Lower lobe of right lung (tissue), 2 donors: ENCODE data around the gene LRP1B. TPM values are rescaled to one million over a fixed set of nuclear protein-coding genes. Genes with fewer than 3 reads are reported as not detected.

Source experiments
- ATAC-seq, 2 donors: fragments of 200-7000 bp; cut with Tn5 transposase; one replicate each; pipeline ENCODE4 v1.9.1; 2020 to 2022; ENCODE audit warnings: mild to moderate bottlenecking in 2 of 2, moderate library complexity in 2 of 2
- DNase-seq: peaks from one replicate; pipeline ENCODE4 v3.0.0-alpha.2; 2020
- H3K27ac ChIP-seq: fragments of 200-600 bp; one replicate; pipeline ENCODE4 v1.8.0; 2022
- H3K27me3 ChIP-seq: fragments of 200-600 bp; one replicate; pipeline ENCODE4 v1.8.0; 2022; ENCODE audit warnings: low read depth
- H3K36me3 ChIP-seq: fragments of 200-600 bp; one replicate; pipeline ENCODE4 v1.8.0; 2022; ENCODE audit warnings: mild to moderate bottlenecking
- H3K4me1 ChIP-seq: fragments of 200-600 bp; one replicate; pipeline ENCODE4 v1.8.0; 2022
- H3K4me3 ChIP-seq: fragments of 200-600 bp; one replicate; pipeline ENCODE4 v1.8.0; 2022; ENCODE audit warnings: mild to moderate bottlenecking
- H3K9me3 ChIP-seq: fragments of 200-600 bp; one replicate; pipeline ENCODE4 v1.8.0; 2022
- CTCF ChIP-seq: fragments of 200-600 bp; IDR thresholded peaks from one replicate; pipeline ENCODE4 v1.8.0; 2022; ENCODE audit warnings: antibody characterized with exemption, mild to moderate bottlenecking
- intact Hi-C: fragments of 100-400 bp; cut with DNase I; formaldehyde crosslinking; loops from one replicate; pipeline ENCODE4 v1.11.0; 2022
- total RNA-seq: library from RNA; stranded (reverse); fragmentation: NEBNext Ultra II Directional; extraction: Animal tissue kit (Norgen Biotek cat#: 25700); gene quantifications from one replicate; pipeline ENCODE4 v1.2.1, GENCODE V29; 2021
- donor health status: DM: no; HTN: yes; CAD: no; lungs with severe emphysema.

Gene LRP1B
- total RNA-seq, 1 donor from 2014 or later: 0.09 TPM

- no peaks in the 10 kb centered on the region for H3K4me1 ChIP-seq
- H3K4me3 ChIP-seq: no peak overlapping the region
- no peak for ATAC-seq
- DNase-seq: no peak
- H3K9me3 ChIP-seq: no peaks in the 10 kb centered on the region
- intact Hi-C loops: no loop called here
- H3K27me3 ChIP-seq: no peaks in the 10 kb centered on the region
- no peaks in the 10 kb centered on the region for H3K36me3 ChIP-seq
- no peak for TF ChIP-seq CTCF
- H3K27ac ChIP-seq: no peak overlapping the region
Measured at GRCh38 chr2:141517852-141518421, 612.9 kb downstream of the LRP1B start.

GRCh38 chr2:141517180-141517851, 613.5 kb downstream of the LRP1B start:
- ATAC-seq (no peak), DNase-seq (no peak)
- TF ChIP-seq CTCF: no peak

GRCh38 chr2:141515931-141516330, 614.9 kb downstream of the LRP1B start:
- Histone ChIP-seq H3K9me3 (no peaks in the 10 kb centered on the region), H3K27me3 (no peaks in the 10 kb centered on the region), H3K27ac (no peak overlapping the region), H3K4me3 (no peak overlapping the region), H3K4me1 (no peaks in the 10 kb centered on the region), H3K36me3 (no peaks in the 10 kb centered on the region)
- intact Hi-C loops: no loop called here
- ATAC-seq: no peak
- no peak for DNase-seq
- no peak for TF ChIP-seq CTCF

More at GRCh38 chr2:141517180-141517851, 613.5 kb downstream of the LRP1B start:
- Histone ChIP-seq H3K4me1 (no peaks in the 10 kb centered on the region), H3K36me3 (no peaks in the 10 kb centered on the region), H3K27ac (no peak overlapping the region), H3K9me3 (no peaks in the 10 kb centered on the region), H3K4me3 (no peak overlapping the region), H3K27me3 (no peaks in the 10 kb centered on the region)
- intact Hi-C loops: no loop called here

- Histone ChIP-seq H3K4me1 (no peaks in the 10 kb centered on the region), H3K4me3 (no peak overlapping the region), H3K36me3 (no peaks in the 10 kb centered on the region), H3K27ac (no peak overlapping the region), H3K9me3 (no peaks in the 10 kb centered on the region), H3K27me3 (no peaks in the 10 kb centered on the region)
- DNase-seq (no peak), ATAC-seq (no peak)
- intact Hi-C loops: no loop called here
- TF ChIP-seq CTCF: no peak
Measured at GRCh38 chr2:141513853-141514252, 617.0 kb downstream of the LRP1B start.

GRCh38 chr2:141508806-141509595, 621.8 kb downstream of the LRP1B start:
- Histone ChIP-seq H3K4me3 (no peak overlapping the region), H3K4me1 (no peaks in the 10 kb centered on the region), H3K27me3 (no peaks in the 10 kb centered on the region), H3K36me3 (no peaks in the 10 kb centered on the region), H3K9me3 (no peaks in the 10 kb centered on the region), H3K27ac (no peak overlapping the region)
- DNase-seq: no peak
- ATAC-seq: no peak
- intact Hi-C loops: no loop called here
- no peak for TF ChIP-seq CTCF
